GDM1 (cell line): ENCODE measurements around the gene SMYD3.

Source experiments
- DNase-seq: peaks from one replicate; lab custom pipeline; 2025; lab: John Stamatoyannopoulos, UW

The SMYD3 gene

DNA sequence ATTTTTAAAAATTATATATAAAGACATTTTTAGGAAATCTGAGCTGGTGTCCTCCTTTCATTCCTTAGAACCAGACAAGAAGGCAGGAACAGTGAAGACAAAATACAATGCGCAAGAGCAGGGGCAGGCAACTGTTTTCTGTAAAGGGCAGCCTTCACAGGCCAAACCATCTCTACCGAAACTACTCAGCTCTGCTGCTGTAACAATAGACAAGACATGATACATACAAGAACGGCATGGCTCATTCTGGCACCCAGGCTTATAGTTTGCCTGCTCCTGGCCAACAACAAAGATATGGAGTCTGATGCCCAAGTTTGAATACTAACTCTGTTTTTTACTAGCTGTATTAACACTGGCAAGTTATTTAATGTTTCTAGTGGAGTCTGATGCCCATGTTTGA is 232.0 kb downstream of the SMYD3 start:
- DNase-seq, result no peak

DNA sequence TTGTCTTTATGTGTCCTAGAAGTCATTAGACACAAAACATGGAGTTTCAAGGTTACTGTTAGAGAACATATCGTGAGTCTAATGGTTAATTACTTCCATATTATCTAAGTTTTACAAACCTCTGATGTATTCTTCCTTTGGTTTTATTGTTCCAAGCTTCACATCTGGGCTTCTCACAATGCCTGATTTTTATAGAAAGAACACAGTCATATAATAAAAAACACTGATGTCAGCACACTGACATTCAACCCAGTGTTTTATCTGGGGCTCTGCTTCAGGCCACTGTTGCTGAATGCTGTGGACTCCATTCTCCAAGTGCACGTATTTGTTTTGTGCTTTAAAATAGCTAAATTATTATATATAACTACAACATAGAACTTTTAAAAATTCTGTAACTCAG is 232.9 kb downstream of the SMYD3 start:
- no peak for DNase-seq

GRCh38 chr1:246271516-246271915 is 235.6 kb downstream of the SMYD3 start:
- no peak for DNase-seq

GRCh38 chr1:246270236-246270635 is 236.8 kb downstream of the SMYD3 start:
- DNase-seq, result no peak

DNA sequence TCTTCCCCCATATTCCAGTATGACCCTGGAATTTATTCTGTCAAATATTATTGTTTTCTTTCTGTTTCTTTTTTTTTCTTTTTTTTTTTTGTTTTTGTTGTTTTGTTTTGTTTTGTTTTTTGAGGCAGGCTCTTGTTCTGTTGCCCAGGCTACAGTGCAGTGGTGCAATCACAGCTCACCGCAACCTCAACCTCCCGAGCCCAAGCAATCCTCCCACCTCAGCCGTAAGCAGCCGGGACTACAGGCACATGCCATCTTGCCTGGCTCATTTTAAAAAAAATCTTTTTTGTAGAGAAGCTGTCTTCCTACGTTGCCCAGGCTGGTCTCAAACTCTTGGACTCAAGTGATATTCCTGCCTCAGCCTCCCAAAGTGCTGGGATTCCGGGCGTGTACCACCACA is 237.6 kb downstream of the SMYD3 start:
- DNase-seq, result no peak

- DNase-seq, result no peak
Measured at GRCh38 chr1:246267896-246268295, 239.2 kb downstream of the SMYD3 start.

GRCh38 chr1:246267426-246267825 is 239.7 kb downstream of the SMYD3 start:
- no peak for DNase-seq

- DNase-seq, result no peak
Measured at GRCh38 chr1:246265481-246265880, 241.6 kb downstream of the SMYD3 start.

DNA sequence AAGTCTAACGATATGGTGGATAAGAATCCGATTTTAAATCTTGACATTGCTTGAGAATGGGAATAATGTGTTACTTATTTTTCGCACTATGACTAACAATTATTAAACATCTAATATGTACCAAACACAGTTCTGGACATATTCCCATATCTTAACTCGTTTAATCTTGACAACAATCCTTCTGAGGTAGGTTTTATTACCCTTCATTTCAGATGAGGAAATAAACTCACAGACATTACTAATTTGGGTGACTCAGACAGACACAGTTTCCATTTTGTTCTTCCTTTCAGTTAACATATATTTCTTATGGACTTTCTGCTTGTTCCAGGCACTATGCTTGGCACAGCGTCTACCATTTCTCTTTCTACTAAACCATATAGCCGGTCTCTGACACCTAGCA is 244.8 kb downstream of the SMYD3 start:
- no peak for DNase-seq

GRCh38 chr1:246261639-246262038 is 245.4 kb downstream of the SMYD3 start:
- no peak for DNase-seq

DNA sequence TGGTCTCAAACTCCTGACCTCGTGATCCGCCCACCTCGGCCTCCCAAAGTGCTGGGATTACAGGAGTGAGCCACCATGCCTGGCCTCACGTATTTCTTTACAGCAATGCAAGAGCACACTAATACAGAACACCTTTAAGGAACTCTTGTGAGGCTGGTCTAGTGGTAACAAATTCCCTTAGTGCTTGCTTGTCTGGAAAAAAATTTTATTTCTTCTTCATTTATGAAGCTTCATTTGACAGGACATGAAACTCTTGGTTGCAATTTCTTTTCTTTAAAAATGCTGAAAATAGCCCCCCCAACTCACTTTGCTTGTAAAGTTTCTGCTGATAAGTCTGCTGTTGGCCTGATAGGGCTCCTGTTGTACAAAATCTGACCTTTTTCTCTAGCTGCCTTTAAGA is 248.8 kb downstream of the SMYD3 start:
- DNase-seq, result no peak

DNA sequence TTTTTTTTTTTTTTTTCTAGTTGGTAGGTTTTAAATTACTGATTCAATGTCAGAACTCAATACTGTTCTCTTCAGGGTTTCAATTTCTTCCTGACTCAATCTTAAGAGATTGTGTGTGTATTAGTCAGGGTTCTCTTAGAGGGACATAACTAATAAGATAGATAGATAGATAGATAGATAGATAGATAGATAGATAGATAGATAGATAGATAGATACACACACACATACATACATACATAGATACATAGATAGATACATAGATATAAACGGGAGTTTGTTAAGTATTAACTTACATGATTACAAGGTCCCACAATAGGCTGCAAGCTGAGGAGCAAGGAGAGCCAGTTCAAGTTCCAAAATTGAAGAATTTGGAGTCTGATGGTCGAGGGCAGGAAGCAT is 251.3 kb downstream of the SMYD3 start:
- no peak for DNase-seq

DNA sequence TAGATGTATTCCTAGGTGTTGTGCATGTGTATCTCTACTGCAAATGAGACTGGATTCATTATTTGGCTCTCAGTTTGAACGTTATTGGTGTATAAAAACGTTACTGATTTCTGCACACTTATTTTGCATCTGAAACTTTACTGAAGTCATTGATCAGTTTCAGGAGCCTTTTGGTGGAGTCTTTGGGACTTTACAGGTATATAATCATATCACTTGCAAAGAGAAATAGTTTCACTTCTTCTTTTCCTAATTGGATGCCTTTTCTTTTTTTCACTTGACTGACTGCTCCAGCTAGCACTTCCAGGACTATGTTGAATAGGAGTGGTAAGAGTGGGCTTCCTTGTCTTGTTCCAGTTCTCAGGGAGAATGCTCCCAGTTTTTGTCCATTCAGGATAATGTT is 252.2 kb downstream of the SMYD3 start:
- DNase-seq, result no peak

- no peak for DNase-seq
Measured at GRCh38 chr1:246246430-246246829, 260.6 kb downstream of the SMYD3 start.

- no peak for DNase-seq
Measured at GRCh38 chr1:246245541-246245940, 261.5 kb downstream of the SMYD3 start.

- no peak for DNase-seq
Measured at GRCh38 chr1:246232126-246232525, 275.0 kb downstream of the SMYD3 start.

DNA sequence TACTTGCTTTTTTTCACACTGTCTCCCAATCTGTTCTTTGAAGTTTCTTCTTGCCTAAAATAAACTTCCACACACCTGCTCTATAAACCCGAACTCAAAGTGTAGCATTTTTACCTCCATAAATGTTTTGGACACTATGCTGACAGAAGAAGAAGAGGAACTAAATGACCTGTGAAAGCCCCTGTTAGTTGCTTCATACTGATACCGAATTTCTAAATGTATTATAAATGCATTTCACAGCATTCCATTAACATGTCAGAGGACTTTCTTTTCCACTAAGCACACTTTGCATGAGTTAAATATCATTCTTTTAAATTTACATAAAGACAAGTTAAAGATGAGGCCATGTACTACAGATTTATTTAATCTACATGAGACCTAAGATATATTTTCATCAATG is 281.0 kb downstream of the SMYD3 start:
- DNase-seq, result no peak

GRCh38 chr1:246221485-246222255 is 285.4 kb downstream of the SMYD3 start:
- no peak for DNase-seq

DNA sequence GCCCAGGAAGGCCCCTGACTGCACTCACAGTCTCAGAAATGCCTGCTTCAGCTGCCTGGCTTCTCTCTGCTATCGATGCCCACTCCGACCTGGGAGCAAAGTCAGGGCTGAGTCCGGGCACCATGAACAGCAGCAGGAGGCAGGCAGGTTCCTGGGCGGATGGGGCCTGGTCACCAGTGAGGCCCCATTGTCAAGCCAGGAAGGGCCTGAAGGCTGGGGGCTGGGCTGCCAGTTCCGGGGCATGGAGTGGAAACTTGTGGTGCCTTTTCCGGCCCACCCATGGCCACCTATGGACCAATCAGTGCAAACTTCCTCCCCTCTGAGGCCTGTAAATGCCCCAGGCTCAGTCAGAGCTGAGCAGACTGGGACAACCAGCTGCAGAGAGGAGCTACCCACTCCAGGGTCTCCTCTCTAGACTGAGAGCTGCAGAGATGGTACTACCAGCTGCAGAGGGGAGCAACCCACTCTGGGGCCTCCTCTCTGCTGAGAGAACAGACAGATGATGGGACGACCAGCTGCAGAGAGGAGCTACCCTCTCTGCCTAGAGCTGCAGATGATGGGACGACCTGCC is 286.5 kb downstream of the SMYD3 start:
- DNase-seq, result no peak

- DNase-seq, result no peak
Measured at GRCh38 chr1:246219508-246220030, 287.5 kb downstream of the SMYD3 start.

GRCh38 chr1:246218686-246219085 is 288.4 kb downstream of the SMYD3 start:
- no peak for DNase-seq

- no peak for DNase-seq
Measured at GRCh38 chr1:246216906-246217305, 290.2 kb downstream of the SMYD3 start.

- no peak for DNase-seq
Measured at GRCh38 chr1:246215510-246215903, 291.6 kb downstream of the SMYD3 start.
